Endothelial cell of umbilical vein (primary cell): ENCODE measurements around the gene NDUFS3. TPM values are rescaled to one million over a fixed set of nuclear protein-coding genes. Genes with fewer than 3 reads are reported as not detected.

Experiments used
- BruUV-seq: library from RNA; stranded (reverse); fragments of 400-500 nt; replicated peaks from 2 replicates; lab custom pipeline; 2021; lab: Mats Ljungman, UMichigan
- CTCF ChIA-PET: fragments of 300-600, 350-600 bp; sonication (Branson Sonifier 250); formaldehyde crosslinking; loops from one replicate; lab custom pipeline; 2021; ENCODE audit warnings: antibody characterized with exemption, inconsistent platforms; lab: Charles Lee
- POLR2A ChIA-PET: fragments of 300-600, 350-600 bp; sonication (Branson Sonifier 250); formaldehyde crosslinking; loops from one replicate; lab custom pipeline; 2021; ENCODE audit warnings: antibody characterized with exemption, inconsistent platforms; lab: Charles Lee
- DNase-seq: peaks from one replicate; pipeline ENCODE4 v3.0.0-alpha.2; 2011; ENCODE audit warnings: low read depth, low spot score
- FAIRE-seq: peaks from 2 replicates; lab custom pipeline; 2011; peaks lifted over from hg19 to GRCh38; lab: Jason Lieb, UNC
- H2AFZ ChIP-seq: 2 replicates; pipeline ENCODE4 v1.6.0; 2012; ENCODE audit warnings: low read depth, low read length, control low read depth, inconsistent platforms
- H3K27ac ChIP-seq: 2 replicates; pipeline ENCODE4 v1.5.1; 2011; ENCODE audit warnings: low read depth, mild to moderate bottlenecking, control low read depth, low read length, moderate library complexity; ENCODE audit not compliant: insufficient read depth
- H3K27me3 ChIP-seq, 2 experiments: 2 replicates each; pipeline versions ENCODE4 v1.6.0 to v1.6.1; 2011; ENCODE audit warnings: low read length in 2 of 2, mixed read lengths in 1 of 2; ENCODE audit not compliant: control insufficient read depth in 2 of 2, insufficient read depth in 2 of 2
- H3K36me3 ChIP-seq, 2 experiments: 2 replicates in 1 of 2; 3 replicates in 1 of 2; pipeline ENCODE4 v1.5.1; 2011; ENCODE audit warnings: low read length in 2 of 2, mild to moderate bottlenecking in 1 of 2, moderate library complexity in 1 of 2; ENCODE audit not compliant: control insufficient read depth in 2 of 2, insufficient read depth in 2 of 2; ENCODE audit errors: extremely low read depth in 1 of 2
- H3K4me1 ChIP-seq: 3 replicates; pipeline ENCODE4 v1.5.1; 2011; ENCODE audit warnings: mild to moderate bottlenecking, low read length; ENCODE audit not compliant: control insufficient read depth, insufficient read depth; ENCODE audit errors: extremely low read depth
- H3K4me2 ChIP-seq: 2 replicates; pipeline ENCODE4 v1.6.1; 2011; ENCODE audit warnings: low read length, control low read depth, mixed read lengths; ENCODE audit not compliant: insufficient read depth
- H3K4me3 ChIP-seq, 3 experiments: fragments of 200-600 bp in 1 of 3; sonication (generic), shearing (Covaris generic) in 1 of 3; replicated peaks in 1 of 3; 2 replicates each; pipeline ENCODE4 v1.5.1; 2011 to 2016; ENCODE audit warnings: control low read depth in 3 of 3, low read length in 3 of 3, mild to moderate bottlenecking in 2 of 3, inconsistent platforms in 1 of 3, low read depth in 1 of 3, moderate library complexity in 1 of 3; ENCODE audit not compliant: insufficient read depth in 1 of 3
- H3K79me2 ChIP-seq: 2 replicates; pipeline ENCODE4 v1.6.0; 2012; ENCODE audit warnings: low read length, inconsistent platforms; ENCODE audit not compliant: control insufficient read depth, insufficient read depth
- H3K9ac ChIP-seq: replicated peaks from 2 replicates; pipeline ENCODE3; 2011; ENCODE audit warnings: low read length, control low read depth; ENCODE audit not compliant: insufficient read depth; ENCODE audit errors: extremely low read depth
- H3K9me1 ChIP-seq: replicated peaks from 3 replicates; pipeline ENCODE4 v1.6.0; 2011; ENCODE audit warnings: mild to moderate bottlenecking, low read length; ENCODE audit not compliant: control insufficient read depth, insufficient read depth; ENCODE audit errors: extremely low read depth
- H3K9me3 ChIP-seq: replicated peaks from 2 replicates; pipeline ENCODE4 v1.5.1; 2012; ENCODE audit warnings: low read length, inconsistent platforms; ENCODE audit not compliant: control insufficient read depth, insufficient read depth
- H4K20me1 ChIP-seq: replicated peaks from 2 replicates; pipeline ENCODE3; 2011; ENCODE audit warnings: mild to moderate bottlenecking, low read length; ENCODE audit not compliant: control insufficient read depth, insufficient read depth; ENCODE audit errors: extremely low read depth
- EZH2 ChIP-seq: IDR thresholded peaks from 2 replicates; pipeline ENCODE4 v1.6.1; 2012; ENCODE audit warnings: borderline replicate concordance, low read depth, mild to moderate bottlenecking, moderate library complexity, low read length, inconsistent platforms; ENCODE audit not compliant: severe bottlenecking
- FOS ChIP-seq: IDR thresholded peaks from 2 replicates; pipeline ENCODE4 v1.6.1; 2011; ENCODE audit warnings: mild to moderate bottlenecking, low read length, moderate library complexity, borderline replicate concordance; ENCODE audit not compliant: insufficient read depth
- GATA2 ChIP-seq: IDR thresholded peaks from 2 replicates; pipeline ENCODE4 v1.7.0; 2011; ENCODE audit warnings: low read depth, mild to moderate bottlenecking, moderate library complexity, mixed read lengths, low read length; ENCODE audit not compliant: insufficient read length, insufficient read depth
- JUN ChIP-seq: IDR thresholded peaks from 2 replicates; pipeline ENCODE4 v1.6.1; 2011; ENCODE audit warnings: borderline replicate concordance, low read depth; ENCODE audit not compliant: insufficient read length, insufficient read depth
- MYC ChIP-seq: IDR thresholded peaks from one replicate; pipeline ENCODE4 v1.6.1; 2011; ENCODE audit warnings: mild to moderate bottlenecking, low read depth, low read length
- POLR2A ChIP-seq: IDR thresholded peaks from 2 replicates; pipeline ENCODE4 v1.6.1; 2012; ENCODE audit warnings: low read depth, mild to moderate bottlenecking, control low read depth, low read length
- POLR2AphosphoS5 ChIP-seq: IDR thresholded peaks from 2 replicates; pipeline ENCODE4 v1.6.1; 2012; ENCODE audit warnings: low read depth, mild to moderate bottlenecking, control low read depth, low read length, moderate library complexity; ENCODE audit not compliant: insufficient read depth
- dilution Hi-C: fragments of 300-500 bp; cut with MboI; formaldehyde crosslinking; loops from one replicate; pipeline ENCODE4 v1.15.0; 2019; ENCODE audit warnings: low sequenced_read_pairs; ENCODE audit not compliant: extremely low pct_ligation_motif_present
- intact Hi-C: fragments of 100-400 bp; cut with micrococcal nuclease; formaldehyde crosslinking; loops from one replicate; pipeline ENCODE4 v1.10.0; 2022
- polyA plus RNA-seq, 4 experiments: library from polyadenylated mRNA; depleted of rRNA in 3 of 4; stranded (reverse) in 3 of 4; unstranded in 1 of 4; fragments of >200 nt; gene quantifications; 2 replicates each; pipeline versions ENCODE4 v1.2.1 to v1.2.3, GENCODE V29; 2011 to 2012; ENCODE audit warnings: missing spikeins in 1 of 4
- total RNA-seq: library from RNA; stranded (reverse); gene quantifications from 2 replicates; pipeline ENCODE4 v1.2.3, GENCODE V29; 2021
- TF ChIP-seq, protein P1 (sequence below), 2 donors: IDR thresholded peaks; 1 replicate in 1 of 2; 2 replicates in 1 of 2; pipeline ENCODE4 v1.5.1; 2011; ENCODE audit warnings: low read length in 2 of 2, mild to moderate bottlenecking in 2 of 2, moderate library complexity in 2 of 2, control low read depth in 1 of 2, inconsistent platforms in 1 of 2, low read depth in 1 of 2; ENCODE audit not compliant: insufficient read depth in 1 of 2; ENCODE audit errors: extremely low read depth in 1 of 2
- TF ChIP-seq, protein P2 (sequence below): IDR thresholded peaks from 2 replicates; pipeline ENCODE4 v1.6.1; 2011; ENCODE audit not compliant: insufficient read depth, insufficient read length

Gene NDUFS3
- total and polyA plus RNA-seq, 2 donors (not counting 3 experiments of a cell fraction or from before 2014, with no cell fraction given): 99.7 to 169 TPM

DNA sequence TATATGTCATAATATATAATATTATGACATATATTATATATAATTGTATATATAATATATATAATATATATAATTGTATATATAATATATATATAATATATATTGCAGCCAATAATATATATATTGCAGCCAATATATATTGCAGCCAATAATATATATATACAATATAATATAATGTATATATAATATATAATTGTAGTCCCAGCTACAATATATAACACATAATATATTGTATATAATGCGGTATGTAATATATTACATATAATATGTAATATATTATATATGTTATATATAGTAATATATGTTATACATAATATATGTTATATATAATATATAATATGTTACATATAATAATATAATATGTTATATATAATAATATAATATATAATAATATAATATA, 20.2 kb upstream of the NDUFS3 start:
- Histone ChIP-seq H3K79me2 (no peaks in the 10 kb centered on the region), H3K4me1 (no peaks in the 10 kb centered on the region), H4K20me1 (no peaks in the 10 kb centered on the region), H3K27ac (no peak overlapping the region), H3K9me1 (no peaks in the 10 kb centered on the region), H3K9me3 (no peaks in the 10 kb centered on the region), H3K36me3 (no peaks in the 10 kb centered on the region), H3K4me2 (no peak overlapping the region), H3K27me3 (no peaks in the 10 kb centered on the region), H3K9ac (no peak overlapping the region), H2AFZ (no peak overlapping the region), H3K4me3 (no peak overlapping the region)
- ChIA-PET CTCF (interaction anchor here (0.5 kb wide), 1 partner anchor 22 kb away, joined by 4 read pairs; no protein-coding TSS in a partner anchor), POLR2A (no interaction called here)
- dilution Hi-C loops: no loop called here
- intact Hi-C loops: no loop called here
- TF ChIP-seq MYC (no peak), EZH2 (no peak), POLR2A (no peak), GATA2 (no peak), POLR2AphosphoS5 (no peak), FOS (no peak), JUN (no peak)
- TF ChIP-seq, protein P1, sequence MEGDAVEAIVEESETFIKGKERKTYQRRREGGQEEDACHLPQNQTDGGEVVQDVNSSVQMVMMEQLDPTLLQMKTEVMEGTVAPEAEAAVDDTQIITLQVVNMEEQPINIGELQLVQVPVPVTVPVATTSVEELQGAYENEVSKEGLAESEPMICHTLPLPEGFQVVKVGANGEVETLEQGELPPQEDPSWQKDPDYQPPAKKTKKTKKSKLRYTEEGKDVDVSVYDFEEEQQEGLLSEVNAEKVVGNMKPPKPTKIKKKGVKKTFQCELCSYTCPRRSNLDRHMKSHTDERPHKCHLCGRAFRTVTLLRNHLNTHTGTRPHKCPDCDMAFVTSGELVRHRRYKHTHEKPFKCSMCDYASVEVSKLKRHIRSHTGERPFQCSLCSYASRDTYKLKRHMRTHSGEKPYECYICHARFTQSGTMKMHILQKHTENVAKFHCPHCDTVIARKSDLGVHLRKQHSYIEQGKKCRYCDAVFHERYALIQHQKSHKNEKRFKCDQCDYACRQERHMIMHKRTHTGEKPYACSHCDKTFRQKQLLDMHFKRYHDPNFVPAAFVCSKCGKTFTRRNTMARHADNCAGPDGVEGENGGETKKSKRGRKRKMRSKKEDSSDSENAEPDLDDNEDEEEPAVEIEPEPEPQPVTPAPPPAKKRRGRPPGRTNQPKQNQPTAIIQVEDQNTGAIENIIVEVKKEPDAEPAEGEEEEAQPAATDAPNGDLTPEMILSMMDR (IDR thresholded peaks at IDR 0.05; ENCODE audit: extremely low read depth in 1 of 2, insufficient read depth in 1 of 2, low read depth in 1 of 2, low read length in 2 of 2): no peak
- TF ChIP-seq, protein P2, sequence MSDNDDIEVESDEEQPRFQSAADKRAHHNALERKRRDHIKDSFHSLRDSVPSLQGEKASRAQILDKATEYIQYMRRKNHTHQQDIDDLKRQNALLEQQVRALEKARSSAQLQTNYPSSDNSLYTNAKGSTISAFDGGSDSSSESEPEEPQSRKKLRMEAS: no peak
- no peak for DNase-seq
- BruUV-seq: no TSS peak
- no peak for FAIRE-seq
